HEK293T (cell line): Measurements from ENCODE around the gene PSMC3IP.

Experiments used
- CTCF ChIA-PET: fragments of 350-600 bp; formaldehyde crosslinking; extraction: SDS; loops from one replicate; lab custom pipeline; 2021; ENCODE audit warnings: antibody characterized with exemption, inconsistent platforms; lab: Yijun Ruan, JAX
- POLR2A ChIA-PET: fragments of 350-600 bp; formaldehyde crosslinking; extraction: SDS; loops from one replicate; lab custom pipeline; 2020; ENCODE audit warnings: antibody characterized with exemption, inconsistent platforms; lab: Yijun Ruan, JAX
- DNase-seq: peaks from one replicate; pipeline ENCODE4 v3.0.0; 2012; ENCODE audit warnings: mixed read lengths; ENCODE audit errors: extremely low spot score
- ARNT ChIP-seq: fragments of 450-650 bp; IDR thresholded peaks from 2 replicates; pipeline ENCODE4 v1.6.1; 2017; ENCODE audit warnings: mild to moderate bottlenecking
- BHLHE40 ChIP-seq: fragments of 450-650 bp; IDR thresholded peaks from 2 replicates; pipeline ENCODE4 v1.6.1; 2016; ENCODE audit warnings: mild to moderate bottlenecking, moderate library complexity, borderline replicate concordance
- CTBP1 ChIP-seq: fragments of 450-650 bp; IDR thresholded peaks from 2 replicates; pipeline ENCODE4 v1.6.1; 2016; ENCODE audit warnings: borderline replicate concordance
- ELF4 ChIP-seq: fragments of 450-650 bp; IDR thresholded peaks from 2 replicates; pipeline ENCODE4 v1.6.1; 2017; ENCODE audit warnings: antibody characterized with exemption
- FOXA1 ChIP-seq: fragments of 450-650 bp; IDR thresholded peaks from 2 replicates; pipeline ENCODE4 v1.6.1; 2016; ENCODE audit warnings: mild to moderate bottlenecking
- FOXK2 ChIP-seq: fragments of 450-650 bp; IDR thresholded peaks from 2 replicates; pipeline ENCODE4 v1.6.1; 2016; ENCODE audit warnings: mild to moderate bottlenecking
- FOXM1 ChIP-seq: fragments of 450-650 bp; IDR thresholded peaks from 2 replicates; pipeline ENCODE4 v1.6.1; 2017; ENCODE audit warnings: mild to moderate bottlenecking, borderline replicate concordance
- HDGF ChIP-seq: fragments of 450-650 bp; IDR thresholded peaks from 2 replicates; pipeline ENCODE4 v1.6.1; 2017; ENCODE audit warnings: antibody characterized with exemption, borderline replicate concordance
- L3MBTL2 ChIP-seq: fragments of 450-650 bp; conservative IDR thresholded peaks from 2 replicates; pipeline ENCODE4 v1.6.1; 2016; ENCODE audit warnings: mild to moderate bottlenecking
- LEF1 ChIP-seq: fragments of 450-650 bp; IDR thresholded peaks from 2 replicates; pipeline ENCODE4 v1.6.1; 2017; ENCODE audit warnings: mild to moderate bottlenecking, borderline replicate concordance
- NFRKB ChIP-seq: fragments of 450-650 bp; IDR thresholded peaks from 2 replicates; pipeline ENCODE4 v1.6.1; 2016; ENCODE audit warnings: mild to moderate bottlenecking, moderate library complexity
- PKNOX1 ChIP-seq: fragments of 450-650 bp; IDR thresholded peaks from 2 replicates; pipeline ENCODE4 v1.6.1; 2016
- SP1 ChIP-seq: fragments of 450-650 bp; IDR thresholded peaks from 2 replicates; pipeline ENCODE4 v1.6.1; 2017
- SUZ12 ChIP-seq: fragments of 450-650 bp; IDR thresholded peaks from 2 replicates; pipeline ENCODE4 v1.6.1; 2016; ENCODE audit warnings: mild to moderate bottlenecking
- TARDBP ChIP-seq: fragments of 450-650 bp; IDR thresholded peaks from 2 replicates; pipeline ENCODE4 v1.6.1; 2016
- ZNF384 ChIP-seq: fragments of 450-650 bp; IDR thresholded peaks from 2 replicates; pipeline ENCODE4 v1.6.1; 2016

Gene PSMC3IP

GRCh38 chr17:42607769-42608168 lies 30.2 kb upstream of the PSMC3IP start:
- DNase-seq, result no peak
- CTCF ChIA-PET, result interaction anchor here (0.5 to 3.1 kb wide), 6 partner anchors 25 to 943 kb away, joined by 4 to 25 read pairs (median 6); partner anchors contain the start of gene PSMC3IP
- TF ChIP-seq FOXK2 (no peak), NFRKB (no peak), SUZ12 (no peak)

GRCh38 chr17:42603318-42603717 lies 25.8 kb upstream of the PSMC3IP start:
- TF ChIP-seq CTBP1 (no peak), SP1 (no peak), FOXA1 (no peak), FOXK2 (no peak), BHLHE40 (no peak), ELF4 (no peak), ARNT (no peak), FOXM1 (no peak), TARDBP (no peak), HDGF (no peak), PKNOX1 (no peak), ZNF384 (no peak), NFRKB (no peak)
- ChIA-PET CTCF (no interaction called here), POLR2A (no interaction called here)
- no peak for DNase-seq

More at GRCh38 chr17:42607769-42608168, 30.2 kb upstream of the PSMC3IP start:
- POLR2A ChIA-PET, result interaction anchor here (0.6 to 3.7 kb wide), 18 partner anchors 8 to 71 kb away, joined by 3 to 88 read pairs (median 8); partner anchors contain the start of genes PLEKHH3 and PSMC3IP

GRCh38 chr17:42598905-42599304 lies 21.4 kb upstream of the PSMC3IP start:
- no peak for DNase-seq
- POLR2A ChIA-PET, result interaction anchor here (0.7 to 4.0 kb wide), 3 partner anchors 10 to 77 kb away, joined by 3 to 34 read pairs (median 11); partner anchors contain the start of genes PSMC3IP, RETREG3 and TUBG1
- no peak for TF ChIP-seq ARNT
- TF ChIP-seq ELF4, result no peak
- no peak for TF ChIP-seq FOXK2
- no peak for TF ChIP-seq NFRKB
- TF ChIP-seq TARDBP, result no peak
- TF ChIP-seq PKNOX1, result no peak
- TF ChIP-seq FOXM1, result no peak
- no peak for TF ChIP-seq BHLHE40
- TF ChIP-seq HDGF, result no peak
- TF ChIP-seq L3MBTL2, result no peak
- no peak for TF ChIP-seq CTBP1
- no peak for TF ChIP-seq LEF1
- TF ChIP-seq SP1, result no peak
- no peak for TF ChIP-seq FOXA1
- no peak for TF ChIP-seq ZNF384
- TF ChIP-seq SUZ12, result no peak
- CTCF ChIA-PET, result interaction anchor here (0.6 to 1.5 kb wide), 2 partner anchors 21 to 73 kb away, joined by 5 read pairs; partner anchors contain the start of gene PSMC3IP

GRCh38 chr17:42596386-42596785 lies 18.9 kb upstream of the PSMC3IP start:
- TF ChIP-seq ZNF384 (no peak), FOXM1 (no peak), SP1 (no peak), LEF1 (no peak), ELF4 (no peak), BHLHE40 (no peak), SUZ12 (no peak), FOXK2 (no peak), L3MBTL2 (no peak), TARDBP (no peak), ARNT (no peak), NFRKB (no peak), PKNOX1 (no peak), FOXA1 (no peak), CTBP1 (no peak), HDGF (no peak)
- ChIA-PET POLR2A (no interaction called here), CTCF (interaction anchor here (0.6 kb wide), 1 partner anchor 1548 kb away, joined by 3 read pairs; no protein-coding TSS in a partner anchor)
- DNase-seq, result no peak

GRCh38 chr17:42591411-42591810 lies 13.9 kb upstream of the PSMC3IP start:
- ChIA-PET POLR2A (interaction anchor here (0.6 to 3.2 kb wide), 2 partner anchors 18 to 22 kb away, joined by 4 to 12 read pairs; partner anchors contain the start of genes RETREG3 and TUBG1), CTCF (interaction anchor here (1.1 kb wide), 1 partner anchor 13 kb away, joined by 6 read pairs; no protein-coding TSS in a partner anchor)
- no peak for TF ChIP-seq NFRKB
- TF ChIP-seq PKNOX1, result no peak
- no peak for TF ChIP-seq L3MBTL2
- no peak for TF ChIP-seq CTBP1
- no peak for TF ChIP-seq ZNF384
- no peak for TF ChIP-seq ARNT
- no peak for TF ChIP-seq SUZ12
- TF ChIP-seq LEF1, result no peak
- no peak for TF ChIP-seq BHLHE40
- no peak for TF ChIP-seq FOXA1
- TF ChIP-seq SP1, result no peak
- TF ChIP-seq FOXK2, result no peak
- TF ChIP-seq ELF4, result no peak
- TF ChIP-seq FOXM1, result no peak
- DNase-seq, result no peak
